Measurements from ENCODE around the gene MREG.

GRCh38 chr2:216023055-216023648, 9.8 kb upstream of the MREG start:
- TF ChIP-seq, protein P1, sequence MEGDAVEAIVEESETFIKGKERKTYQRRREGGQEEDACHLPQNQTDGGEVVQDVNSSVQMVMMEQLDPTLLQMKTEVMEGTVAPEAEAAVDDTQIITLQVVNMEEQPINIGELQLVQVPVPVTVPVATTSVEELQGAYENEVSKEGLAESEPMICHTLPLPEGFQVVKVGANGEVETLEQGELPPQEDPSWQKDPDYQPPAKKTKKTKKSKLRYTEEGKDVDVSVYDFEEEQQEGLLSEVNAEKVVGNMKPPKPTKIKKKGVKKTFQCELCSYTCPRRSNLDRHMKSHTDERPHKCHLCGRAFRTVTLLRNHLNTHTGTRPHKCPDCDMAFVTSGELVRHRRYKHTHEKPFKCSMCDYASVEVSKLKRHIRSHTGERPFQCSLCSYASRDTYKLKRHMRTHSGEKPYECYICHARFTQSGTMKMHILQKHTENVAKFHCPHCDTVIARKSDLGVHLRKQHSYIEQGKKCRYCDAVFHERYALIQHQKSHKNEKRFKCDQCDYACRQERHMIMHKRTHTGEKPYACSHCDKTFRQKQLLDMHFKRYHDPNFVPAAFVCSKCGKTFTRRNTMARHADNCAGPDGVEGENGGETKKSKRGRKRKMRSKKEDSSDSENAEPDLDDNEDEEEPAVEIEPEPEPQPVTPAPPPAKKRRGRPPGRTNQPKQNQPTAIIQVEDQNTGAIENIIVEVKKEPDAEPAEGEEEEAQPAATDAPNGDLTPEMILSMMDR (IDR thresholded peaks at IDR 0.05): no peak
- no peak for TF ChIP-seq POLR2A (IDR thresholded peaks at IDR 0.05)
- TF ChIP-seq EP300 (IDR thresholded peaks at IDR 0.05): no peak
